A204.1 (cell line): Measurements from ENCODE around the gene WTIP.
"Not testable (repeated sequence)": the region's sequence is repeated elsewhere in the genome, so short reads cannot be mapped to it uniquely, and the experiment has no call there.

Experiments used
- FAIRE-seq: peaks from 2 replicates; lab custom pipeline; 2012; peaks lifted over from hg19 to GRCh38; lab: Jason Lieb, UNC

WTIP gene

DNA sequence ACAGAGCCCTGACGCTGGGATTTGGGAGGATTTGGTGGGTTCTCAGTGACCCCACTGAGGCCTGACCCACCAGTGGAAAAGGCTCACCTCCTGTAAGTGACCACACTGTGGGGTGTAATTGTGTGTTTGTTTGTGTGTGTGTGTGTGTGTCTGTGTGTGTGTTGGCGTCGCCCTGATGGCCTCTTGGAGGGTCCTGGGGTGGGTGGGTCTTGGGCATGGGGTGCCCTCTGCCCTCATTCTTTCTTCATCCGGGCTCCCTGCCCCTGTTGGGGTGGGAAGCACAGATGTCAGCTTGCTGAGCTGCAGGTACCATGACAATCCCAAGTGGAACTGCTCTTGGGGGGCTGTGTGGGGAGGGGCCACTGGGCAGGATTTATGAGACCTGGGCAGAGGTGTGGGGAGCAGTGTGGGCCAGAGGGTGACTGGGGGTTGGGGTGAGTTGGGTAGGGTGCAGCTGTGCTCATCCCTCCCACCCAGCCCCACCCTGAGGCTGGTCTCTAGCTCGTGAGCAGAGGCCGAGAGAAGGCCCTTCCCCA, 22.8 kb downstream of the WTIP start:
- no peak for FAIRE-seq

GRCh38 chr19:34504809-34505291, 23.3 kb downstream of the WTIP start:
- no peak for FAIRE-seq

GRCh38 chr19:34505321-34506025, 23.9 kb downstream of the WTIP start:
- no peak for FAIRE-seq

GRCh38 chr19:34506026-34506370, 24.4 kb downstream of the WTIP start:
- FAIRE-seq: no peak

DNA sequence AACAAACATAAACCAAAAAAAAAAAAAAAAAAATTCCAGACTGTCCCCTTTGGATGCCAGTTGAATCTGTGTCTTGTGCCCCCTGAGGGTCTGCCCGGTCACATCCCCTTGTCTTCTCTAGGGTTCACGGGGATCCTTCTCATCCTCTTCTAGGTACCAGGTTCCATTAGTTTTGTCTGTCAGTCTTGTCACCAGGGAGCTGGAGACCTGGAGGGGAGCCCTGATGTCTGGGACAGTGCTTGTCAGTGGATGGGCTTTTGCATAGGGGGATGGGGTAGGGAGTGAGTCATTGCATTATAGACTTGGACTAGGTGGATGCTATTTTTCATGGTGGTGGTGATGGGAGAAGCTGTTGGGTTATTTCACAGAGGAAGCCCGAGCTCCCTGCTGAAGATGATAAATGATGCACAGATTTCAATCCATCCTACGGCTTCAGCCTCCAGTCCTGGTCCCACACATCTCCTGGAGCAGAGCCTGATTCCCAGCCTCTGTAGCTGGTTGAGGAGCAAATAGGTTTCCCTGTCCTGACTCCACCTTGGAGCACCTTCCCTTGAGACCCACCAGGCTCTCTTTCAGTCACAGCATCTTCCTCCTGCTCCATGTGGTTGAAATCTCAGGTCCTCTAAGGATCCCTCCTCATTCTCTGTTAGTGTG, 26.0 kb downstream of the WTIP start:
- no peak for FAIRE-seq

GRCh38 chr19:34508540-34508939, 27.0 kb downstream of the WTIP start:
- FAIRE-seq: no peak

GRCh38 chr19:34510904-34511303, 29.3 kb downstream of the WTIP start:
- FAIRE-seq: not testable (repeated sequence)

GRCh38 chr19:34512254-34512822, 30.8 kb downstream of the WTIP start:
- no peak for FAIRE-seq

DNA sequence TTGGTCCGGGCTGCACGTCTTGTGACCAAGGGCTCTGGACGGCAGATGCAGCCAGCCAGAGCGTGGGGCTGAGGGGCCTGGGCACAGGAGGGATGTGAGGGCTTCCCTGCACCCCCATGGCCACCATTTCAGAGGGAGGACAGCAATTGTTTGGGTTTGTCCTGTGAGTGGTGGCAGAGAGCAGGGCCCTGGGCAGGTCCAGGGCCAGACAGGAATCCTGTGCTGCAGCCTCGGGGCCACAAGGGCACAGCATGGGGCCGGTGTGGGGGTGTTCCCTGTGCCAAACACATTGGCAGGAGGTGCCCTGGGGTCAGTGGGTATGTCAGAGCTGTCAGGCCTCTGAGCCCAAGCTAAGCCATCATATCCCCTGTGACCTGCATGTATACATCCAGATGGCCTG, 32.2 kb downstream of the WTIP start:
- FAIRE-seq: no peak

GRCh38 chr19:34519602-34520001, 38.0 kb downstream of the WTIP start:
- FAIRE-seq: no peak

- FAIRE-seq: no peak
These were observed 41.9 kb downstream of the WTIP start for GRCh38 chr19:34523408-34523807.

DNA sequence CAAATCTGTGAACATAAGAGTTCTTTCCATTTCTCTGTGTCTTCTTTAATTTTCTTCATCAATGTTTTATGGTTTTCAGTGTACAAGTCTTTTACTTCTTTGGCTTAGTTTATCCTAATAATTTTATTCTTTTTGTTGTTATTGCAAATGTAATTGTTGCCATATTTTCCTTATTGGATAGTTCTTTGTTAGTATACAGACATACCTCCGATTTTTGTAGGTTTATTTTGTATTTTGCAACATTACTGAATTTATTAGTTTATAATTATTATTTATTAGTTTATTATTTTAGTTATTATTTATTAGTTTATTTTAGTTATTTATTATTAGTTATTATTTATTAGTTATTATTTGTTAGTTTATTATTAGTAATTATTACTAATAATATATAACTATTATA, 43.4 kb downstream of the WTIP start:
- peak; percentile 100 for FAIRE-seq

GRCh38 chr19:34534206-34534605, 52.6 kb downstream of the WTIP start:
- FAIRE-seq: no peak

DNA sequence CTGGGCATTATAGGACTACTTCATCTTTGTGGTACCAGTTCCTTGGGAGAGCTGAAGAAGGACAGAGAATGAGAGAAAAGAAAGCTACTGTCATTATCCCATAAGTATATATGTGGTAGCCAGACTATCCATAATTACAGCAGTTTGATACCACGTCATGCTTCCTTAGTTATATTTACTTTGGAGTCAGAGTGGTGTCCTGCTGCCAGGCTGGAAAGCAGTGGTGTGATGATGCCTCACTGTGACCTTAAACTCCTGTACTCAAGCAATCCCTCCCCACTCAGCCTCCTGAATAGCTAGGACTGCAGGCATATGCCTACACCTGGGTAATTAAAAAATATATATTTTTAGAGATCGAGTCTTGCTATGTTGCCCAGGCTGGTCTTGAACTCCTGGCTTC, 57.8 kb downstream of the WTIP start:
- no peak for FAIRE-seq

DNA sequence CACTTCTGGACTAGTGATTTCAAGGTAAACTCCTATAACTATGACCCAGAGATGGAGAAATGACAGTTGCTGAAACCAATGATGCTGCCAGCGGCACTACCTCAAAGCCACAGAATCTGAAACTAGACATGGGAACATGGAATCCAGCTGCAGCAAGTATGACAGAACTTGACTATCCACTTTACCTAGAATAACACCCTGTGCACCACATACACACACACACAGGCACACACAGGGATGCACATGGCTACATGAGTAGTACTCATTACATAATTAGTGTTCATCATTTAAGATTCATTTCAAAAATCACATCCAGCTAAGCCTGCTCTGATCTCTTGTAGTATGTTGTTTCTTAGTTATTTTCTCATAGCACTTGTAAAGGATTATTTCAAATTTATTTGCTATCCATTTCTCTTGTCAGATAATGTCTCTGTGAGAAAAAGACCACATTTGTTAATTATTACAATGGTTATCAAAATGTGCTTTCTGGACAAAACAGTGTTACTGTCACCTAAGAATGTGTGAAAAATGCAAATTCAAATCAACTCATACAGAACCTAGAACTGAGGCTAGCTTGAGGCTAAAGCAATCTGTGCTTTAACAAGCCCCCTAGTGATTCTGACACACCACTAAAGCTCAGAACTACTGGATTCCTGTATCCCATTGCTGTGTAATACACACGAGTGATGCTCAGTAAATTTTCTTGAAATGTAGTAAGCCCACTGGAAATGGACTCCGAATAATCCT, 59.4 kb downstream of the WTIP start:
- no peak for FAIRE-seq

DNA sequence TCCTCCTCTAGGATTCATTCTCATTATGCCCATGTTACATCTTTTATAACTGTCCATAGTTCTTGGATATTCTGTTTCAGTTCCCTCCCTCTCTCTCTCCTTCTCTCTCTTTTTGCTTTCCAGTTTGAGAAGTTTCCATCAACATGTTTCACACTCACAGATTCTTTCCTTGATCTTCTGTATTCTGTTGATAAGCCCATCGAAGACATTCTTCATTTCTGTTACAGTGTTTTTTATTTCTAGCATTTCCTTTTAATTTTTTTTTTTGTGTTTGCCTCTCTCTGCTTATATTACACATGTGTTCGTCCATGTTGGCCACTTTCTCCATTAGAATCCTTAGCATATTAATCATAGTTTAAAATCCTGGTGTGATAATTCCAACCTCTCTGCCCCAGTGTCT, 68.3 kb downstream of the WTIP start:
- FAIRE-seq: no peak

DNA sequence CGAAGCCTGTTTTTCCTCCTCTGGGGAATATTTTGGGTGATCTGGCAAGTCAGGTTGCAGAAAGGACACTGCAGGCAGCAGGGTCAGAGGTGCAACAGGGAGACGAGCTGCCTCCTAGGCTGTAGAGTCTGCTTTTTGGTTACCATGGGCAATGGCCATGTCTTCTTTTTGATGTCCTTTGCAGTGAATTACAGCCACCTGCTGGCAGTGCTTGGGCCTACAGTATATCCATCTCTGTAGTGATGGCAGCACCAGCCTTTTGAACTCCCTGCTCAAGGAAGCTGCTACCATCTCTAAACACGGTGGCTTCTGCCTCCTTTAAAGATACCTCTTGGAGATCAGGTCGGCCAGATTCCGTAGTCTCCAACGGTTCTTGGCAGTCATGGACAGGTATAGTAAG, 73.9 kb downstream of the WTIP start:
- peak; percentile 14 for FAIRE-seq

GRCh38 chr19:34556488-34556887, 74.9 kb downstream of the WTIP start:
- no peak for FAIRE-seq

- no peak for FAIRE-seq
These were observed 77.5 kb downstream of the WTIP start for GRCh38 chr19:34559045-34559444.

DNA sequence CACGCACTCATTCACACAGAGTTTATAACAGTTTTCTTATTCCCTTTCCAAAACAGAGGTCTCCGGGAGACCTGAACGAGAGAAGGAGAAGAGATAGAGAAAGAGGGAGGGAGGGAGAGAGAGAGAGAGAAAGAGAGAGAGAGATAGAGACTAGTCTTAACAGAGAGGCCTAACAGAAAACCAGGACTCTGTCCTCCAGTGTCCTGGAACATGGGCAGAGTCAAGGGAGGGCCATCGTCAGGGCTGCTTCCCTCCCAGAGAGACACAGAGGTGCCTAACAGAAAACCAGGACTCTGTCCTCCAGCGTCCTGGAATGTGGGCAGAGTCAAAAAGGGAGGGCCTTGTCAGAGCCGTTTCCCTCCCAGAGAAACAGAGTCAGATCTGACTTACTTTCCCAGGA, 78.7 kb downstream of the WTIP start:
- FAIRE-seq: no peak
